Kidney epithelial cell (primary cell): ENCODE results near the gene ENOX2. TPM values are rescaled to one million over a fixed set of nuclear protein-coding genes. Genes with fewer than 3 reads are reported as not detected.

ENCODE experiments used
- DNase-seq: peaks from one replicate; pipeline ENCODE4 v3.0.0-alpha.2; 2010; ENCODE audit warnings: low read depth
- H3K27me3 ChIP-seq: 2 replicates; pipeline ENCODE4 v1.6.0; 2011; ENCODE audit warnings: low read length; ENCODE audit not compliant: control insufficient read depth, insufficient read depth
- H3K36me3 ChIP-seq: 2 replicates; pipeline ENCODE4 v1.5.1; 2011; ENCODE audit warnings: low read length; ENCODE audit not compliant: control insufficient read depth, insufficient read depth
- H3K4me3 ChIP-seq: 2 replicates; pipeline ENCODE4 v1.5.1; 2011; ENCODE audit warnings: low read depth, mild to moderate bottlenecking, control low read depth, low read length
- CTCF ChIP-seq: IDR thresholded peaks from 2 replicates; pipeline ENCODE4 v1.5.1; 2011; ENCODE audit warnings: mild to moderate bottlenecking, moderate library complexity, low read length, control low read depth, inconsistent platforms; ENCODE audit not compliant: insufficient read depth, poor library complexity, severe bottlenecking
- total RNA-seq: library from RNA; depleted of rRNA; stranded (reverse); fragments of >200 nt; gene quantifications from 2 replicates; pipeline ENCODE4 v1.2.3, GENCODE V29; 2015

Gene ENOX2
- total RNA-seq, 1 donor from 2014 or later: 15.1 TPM

GRCh38 chrX:130654409-130654950, 248.5 kb downstream of the ENOX2 start:
- DNase-seq: no peak
- no peak for TF ChIP-seq CTCF
- H3K27me3 ChIP-seq: no peaks in the 10 kb centered on the region
- H3K4me3 ChIP-seq: no peak overlapping the region
- no peaks in the 10 kb centered on the region for H3K36me3 ChIP-seq

- TF ChIP-seq CTCF: no peak
- no peak for DNase-seq
- Histone ChIP-seq H3K4me3 (no peak overlapping the region), H3K36me3 (no peaks in the 10 kb centered on the region), H3K27me3 (no peaks in the 10 kb centered on the region)
These were observed 250.0 kb downstream of the ENOX2 start for GRCh38 chrX:130652824-130653578.

- TF ChIP-seq CTCF: no peak
- no peak for DNase-seq
- no peaks in the 10 kb centered on the region for H3K27me3 ChIP-seq
These were observed 253.3 kb downstream of the ENOX2 start for GRCh38 chrX:130649738-130650137.

GRCh38 chrX:130647468-130647867, 255.5 kb downstream of the ENOX2 start:
- H3K4me3 ChIP-seq: no peak overlapping the region
- H3K27me3 ChIP-seq: no peaks in the 10 kb centered on the region
- no peak for TF ChIP-seq CTCF
- H3K36me3 ChIP-seq: no peaks in the 10 kb centered on the region
- DNase-seq: no peak

More at GRCh38 chrX:130649738-130650137, 253.3 kb downstream of the ENOX2 start:
- H3K4me3 ChIP-seq: no peak overlapping the region
- H3K36me3 ChIP-seq: no peaks in the 10 kb centered on the region

- no peak for TF ChIP-seq CTCF
- H3K4me3 ChIP-seq: no peak overlapping the region
- no peak for DNase-seq
- no peaks in the 10 kb centered on the region for H3K36me3 ChIP-seq
- H3K27me3 ChIP-seq: no peaks in the 10 kb centered on the region
These were observed 256.9 kb downstream of the ENOX2 start for GRCh38 chrX:130645955-130646583.
